GM20000 (cell line): Measurements from ENCODE around the gene ARAP3.

Source experiments
- DNase-seq: peaks from one replicate; pipeline ENCODE4 v3.0.0; 2012; ENCODE audit warnings: low spot score
- TF ChIP-seq, protein P1 (sequence below): IDR thresholded peaks from 2 replicates; pipeline ENCODE4 v1.5.1; 2012; ENCODE audit warnings: mild to moderate bottlenecking, control low read depth; ENCODE audit errors: extremely low read depth, missing control alignments

ARAP3 gene

GRCh38 chr5:141647851-141648250, 34.2 kb downstream of the ARAP3 start:
- TF ChIP-seq, protein P1, sequence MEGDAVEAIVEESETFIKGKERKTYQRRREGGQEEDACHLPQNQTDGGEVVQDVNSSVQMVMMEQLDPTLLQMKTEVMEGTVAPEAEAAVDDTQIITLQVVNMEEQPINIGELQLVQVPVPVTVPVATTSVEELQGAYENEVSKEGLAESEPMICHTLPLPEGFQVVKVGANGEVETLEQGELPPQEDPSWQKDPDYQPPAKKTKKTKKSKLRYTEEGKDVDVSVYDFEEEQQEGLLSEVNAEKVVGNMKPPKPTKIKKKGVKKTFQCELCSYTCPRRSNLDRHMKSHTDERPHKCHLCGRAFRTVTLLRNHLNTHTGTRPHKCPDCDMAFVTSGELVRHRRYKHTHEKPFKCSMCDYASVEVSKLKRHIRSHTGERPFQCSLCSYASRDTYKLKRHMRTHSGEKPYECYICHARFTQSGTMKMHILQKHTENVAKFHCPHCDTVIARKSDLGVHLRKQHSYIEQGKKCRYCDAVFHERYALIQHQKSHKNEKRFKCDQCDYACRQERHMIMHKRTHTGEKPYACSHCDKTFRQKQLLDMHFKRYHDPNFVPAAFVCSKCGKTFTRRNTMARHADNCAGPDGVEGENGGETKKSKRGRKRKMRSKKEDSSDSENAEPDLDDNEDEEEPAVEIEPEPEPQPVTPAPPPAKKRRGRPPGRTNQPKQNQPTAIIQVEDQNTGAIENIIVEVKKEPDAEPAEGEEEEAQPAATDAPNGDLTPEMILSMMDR: no peak
- DNase-seq: no peak

- TF ChIP-seq, protein P1: no peak
- no peak for DNase-seq
Observed at GRCh38 chr5:141647242-141647641, 34.8 kb downstream of the ARAP3 start.

- TF ChIP-seq, protein P1: no peak
- DNase-seq: no peak
Observed at GRCh38 chr5:141646026-141646425, 36.0 kb downstream of the ARAP3 start.

- DNase-seq: peak; percentile 56
Observed at GRCh38 chr5:141641634-141642267, 40.3 kb downstream of the ARAP3 start.

DNA sequence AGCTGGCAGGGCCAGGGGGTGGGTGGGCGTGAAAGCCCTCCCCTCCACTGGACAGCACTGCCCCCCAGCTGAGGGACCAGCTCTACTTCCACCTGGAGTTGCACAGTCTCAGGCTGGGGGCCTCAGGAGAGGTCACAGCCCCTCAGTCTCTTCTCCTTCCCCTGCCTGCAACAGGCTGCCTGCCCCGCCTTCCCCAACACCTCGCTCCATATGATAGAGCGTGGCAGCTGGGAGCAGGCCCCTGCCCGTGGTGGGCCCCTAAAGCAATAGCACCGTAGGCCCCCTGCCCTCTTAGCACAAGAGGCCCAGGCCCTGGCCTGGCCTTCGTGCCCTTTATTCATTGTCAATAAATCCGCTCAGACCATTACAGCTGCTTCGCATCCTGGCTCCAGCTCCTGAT, 41.3 kb downstream of the ARAP3 start:
- TF ChIP-seq, protein P1: no peak
- no peak for DNase-seq

More at GRCh38 chr5:141641634-141642267, 40.3 kb downstream of the ARAP3 start:
- TF ChIP-seq, protein P1: no peak

DNA sequence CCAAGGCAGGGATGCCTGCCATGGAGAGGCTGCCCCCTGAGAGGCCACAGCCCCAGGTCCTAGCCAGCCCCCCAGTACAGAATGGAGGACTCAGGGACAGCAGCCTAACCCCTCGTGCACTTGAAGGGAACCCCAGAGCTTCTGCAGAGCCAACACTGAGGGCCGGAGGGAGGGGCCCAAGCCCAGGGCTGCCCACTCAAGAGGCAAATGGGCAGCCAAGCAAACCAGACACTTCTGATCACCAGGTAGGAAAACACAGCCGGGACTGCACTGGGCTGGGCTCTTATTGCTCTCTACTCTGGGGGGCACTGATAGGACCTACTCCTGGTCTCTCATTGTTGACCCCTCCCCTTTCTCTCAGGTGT, 42.0 kb downstream of the ARAP3 start:
- TF ChIP-seq, protein P1: no peak
- DNase-seq: no peak

DNA sequence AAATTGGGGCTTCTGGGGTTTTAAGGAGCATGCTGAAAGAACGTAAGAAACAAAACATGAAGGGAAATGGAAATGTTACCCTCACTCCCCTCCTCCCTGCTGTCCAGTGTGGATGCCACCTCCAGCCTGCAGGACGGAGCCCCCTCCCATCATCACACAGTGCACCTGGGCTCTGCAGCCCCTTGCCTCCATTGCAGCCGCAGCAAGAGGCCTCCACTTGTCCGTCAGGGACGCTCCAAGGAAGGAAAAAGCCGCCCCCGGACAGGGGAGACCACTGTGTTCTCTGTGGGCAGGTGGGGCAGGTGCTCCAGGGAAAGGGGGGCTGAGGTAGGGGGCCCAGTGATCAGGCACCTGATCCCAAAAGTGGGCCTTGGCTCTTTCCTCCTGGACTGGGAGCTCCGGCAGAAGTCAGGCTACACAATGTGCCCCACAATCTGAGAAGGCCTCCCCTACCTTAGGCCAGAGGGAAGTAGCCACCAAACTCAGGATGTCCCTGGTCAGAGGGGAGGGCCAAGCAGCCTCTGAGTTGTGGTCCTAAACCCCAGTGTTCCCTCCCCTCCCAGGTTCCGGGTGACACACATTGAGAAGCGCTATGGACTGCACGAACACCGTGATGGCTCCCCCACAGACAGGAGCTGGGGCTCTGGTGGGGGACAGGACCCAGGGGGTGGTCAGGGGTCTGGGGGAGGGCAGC, 42.5 kb downstream of the ARAP3 start:
- no peak for DNase-seq
- TF ChIP-seq, protein P1: no peak
